HG03025 (cell line): Measurements from ENCODE around the gene C15orf62.

Experiments
- ATAC-seq: cut with Tn5 transposase; IDR thresholded peaks from one replicate; pipeline ENCODE4 v1.9.1; 2021; ENCODE audit warnings: mild to moderate bottlenecking, moderate library complexity; ENCODE audit not compliant: unreplicated experiment, low FRiP score

C15orf62 gene

GRCh38 chr15:40775740-40776536 is 6.2 kb downstream of the C15orf62 start:
- no peak for ATAC-seq

- ATAC-seq: no peak
Observed at GRCh38 chr15:40776537-40777141, 6.9 kb downstream of the C15orf62 start.

- ATAC-seq: no peak
Observed at GRCh38 chr15:40782609-40783227, 12.9 kb downstream of the C15orf62 start.

- ATAC-seq: no peak
Observed at GRCh38 chr15:40785164-40785563, 15.4 kb downstream of the C15orf62 start.

- ATAC-seq: no peak
Observed at GRCh38 chr15:40785814-40786213, 16.0 kb downstream of the C15orf62 start.

- no peak for ATAC-seq
Observed at GRCh38 chr15:40787344-40787841, 17.6 kb downstream of the C15orf62 start.

- no peak for ATAC-seq
Observed at GRCh38 chr15:40787991-40788390, 18.2 kb downstream of the C15orf62 start.

- no peak for ATAC-seq
Observed at GRCh38 chr15:40789119-40789518, 19.3 kb downstream of the C15orf62 start.

- ATAC-seq: no peak
Observed at GRCh38 chr15:40789999-40790398, 20.2 kb downstream of the C15orf62 start.

GRCh38 chr15:40790718-40791117 is 20.9 kb downstream of the C15orf62 start:
- no peak for ATAC-seq

GRCh38 chr15:40792394-40792793 is 22.6 kb downstream of the C15orf62 start:
- no peak for ATAC-seq

- ATAC-seq: no peak
Observed at GRCh38 chr15:40793216-40793989, 23.6 kb downstream of the C15orf62 start.

- ATAC-seq: no peak
Observed at GRCh38 chr15:40796041-40796440, 26.3 kb downstream of the C15orf62 start.

GRCh38 chr15:40796512-40796911 is 26.7 kb downstream of the C15orf62 start:
- ATAC-seq: no peak

GRCh38 chr15:40799523-40799922 is 29.7 kb downstream of the C15orf62 start:
- no peak for ATAC-seq

GRCh38 chr15:40803076-40803475 is 33.3 kb downstream of the C15orf62 start:
- no peak for ATAC-seq

- no peak for ATAC-seq
Observed at GRCh38 chr15:40803688-40804087, 33.9 kb downstream of the C15orf62 start.

GRCh38 chr15:40806672-40807027 is 36.9 kb downstream of the C15orf62 start:
- no peak for ATAC-seq

- ATAC-seq: peak; percentile 93
Observed at GRCh38 chr15:40807028-40807887, 37.5 kb downstream of the C15orf62 start, which contains the start of the genes DNAJC17 and ZFYVE19. TSS of gene DNAJC17 (minus strand) at chr15:40807473. CDS start at chr15:40807446, 27 bp downstream. TSS of gene ZFYVE19 (plus strand) at chr15:40807089. CDS start at chr15:40807590, 501 bp downstream.
